ENCODE data around the gene PPFIBP1.

The PPFIBP1 gene

GRCh38 chr12:27705263-27705662 lies 181.3 kb downstream of the PPFIBP1 start:
- Histone ChIP-seq H4K20me1 (ENCODE audit: insufficient read depth, low read length) (no peaks in the 10 kb centered on the region), H3K4me2 (ENCODE audit: low read depth, low read length) (no peak overlapping the region), H3K27me3 (replicated peaks; ENCODE audit: insufficient read depth, low read length) (no peaks in the 10 kb centered on the region), H3K9me2 (replicated peaks; ENCODE audit: insufficient read depth, low read length) (no peaks in the 10 kb centered on the region), H3K9me3 (replicated peaks; ENCODE audit: insufficient read depth, low read length) (no peaks in the 10 kb centered on the region), H3K79me2 (ENCODE audit: low read length) (no peaks in the 10 kb centered on the region), H3K27ac (ENCODE audit: low read length) (no peak overlapping the region), H3F3A (ENCODE audit: insufficient read depth, low read length) (no peaks in the 10 kb centered on the region), H2AFZ (ENCODE audit: low read length) (no peak overlapping the region), H3K4me3 (ENCODE audit: low read length) (no peak overlapping the region), H3K4me1 (ENCODE audit: low read length) (no peaks in the 10 kb centered on the region), H3K36me3 (replicated peaks; ENCODE audit: insufficient read depth, low read length) (no peaks in the 10 kb centered on the region), H3K9ac (ENCODE audit: low read length) (no peak overlapping the region)
- no peak for DNase-seq
- TF ChIP-seq EZH2 (optimal IDR thresholded peaks at IDR 0.05; ENCODE audit: low read depth, low read length), result no peak
- TF ChIP-seq CTCF (IDR thresholded peaks at IDR 0.05; ENCODE audit: low read length), result no peak
- no peak for TF ChIP-seq EZH2phosphoT487 (IDR thresholded peaks at IDR 0.05; ENCODE audit: low read length)

- H3K27ac ChIP-seq (ENCODE audit: low read length), result no peak overlapping the region
- peaks cover 4% of the 10 kb centered on the region for H3K4me1 ChIP-seq (ENCODE audit: low read length)
- TF ChIP-seq EZH2 (optimal IDR thresholded peaks at IDR 0.05; ENCODE audit: low read depth, low read length) (no peak), CTCF (IDR thresholded peaks at IDR 0.05; ENCODE audit: low read length) (no peak), EZH2phosphoT487 (IDR thresholded peaks at IDR 0.05; ENCODE audit: low read length) (no peak)
- H2AFZ ChIP-seq (ENCODE audit: low read length), result no peak overlapping the region
- no peaks in the 10 kb centered on the region for H4K20me1 ChIP-seq (ENCODE audit: insufficient read depth, low read length)
- H3K9me2 ChIP-seq (replicated peaks; ENCODE audit: insufficient read depth, low read length), result no peaks in the 10 kb centered on the region
- H3F3A ChIP-seq (ENCODE audit: insufficient read depth, low read length), result no peaks in the 10 kb centered on the region
- no peaks in the 10 kb centered on the region for H3K9me3 ChIP-seq (replicated peaks; ENCODE audit: insufficient read depth, low read length)
- peaks cover 17% of the 10 kb centered on the region for H3K79me2 ChIP-seq (ENCODE audit: low read length)
- H3K4me3 ChIP-seq (ENCODE audit: low read length), result no peak overlapping the region
- H3K27me3 ChIP-seq (replicated peaks; ENCODE audit: insufficient read depth, low read length), result no peaks in the 10 kb centered on the region
- no peak overlapping the region for H3K9ac ChIP-seq (ENCODE audit: low read length)
- no peaks in the 10 kb centered on the region for H3K36me3 ChIP-seq (replicated peaks; ENCODE audit: insufficient read depth, low read length)
- no peak for DNase-seq
- H3K4me2 ChIP-seq (ENCODE audit: low read depth, low read length), result no peak overlapping the region
Measured at GRCh38 chr12:27707216-27707615, 183.2 kb downstream of the PPFIBP1 start.

GRCh38 chr12:27709212-27709931 lies 185.4 kb downstream of the PPFIBP1 start:
- Histone ChIP-seq H3K4me2 (ENCODE audit: low read depth, low read length) (no peak overlapping the region), H3K9ac (ENCODE audit: low read length) (no peak overlapping the region), H3K27ac (ENCODE audit: low read length) (no peak overlapping the region), H3K4me3 (ENCODE audit: low read length) (no peak overlapping the region), H3K36me3 (replicated peaks; ENCODE audit: insufficient read depth, low read length) (no peaks in the 10 kb centered on the region), H3K4me1 (ENCODE audit: low read length) (peaks cover 4% of the 10 kb centered on the region), H3F3A (ENCODE audit: insufficient read depth, low read length) (no peaks in the 10 kb centered on the region), H2AFZ (ENCODE audit: low read length) (no peak overlapping the region), H3K79me2 (ENCODE audit: low read length) (peaks cover 39% of the 10 kb centered on the region), H3K9me3 (replicated peaks; ENCODE audit: insufficient read depth, low read length) (no peaks in the 10 kb centered on the region), H3K27me3 (replicated peaks; ENCODE audit: insufficient read depth, low read length) (no peaks in the 10 kb centered on the region), H4K20me1 (ENCODE audit: insufficient read depth, low read length) (no peaks in the 10 kb centered on the region), H3K9me2 (replicated peaks; ENCODE audit: insufficient read depth, low read length) (no peaks in the 10 kb centered on the region)
- TF ChIP-seq EZH2phosphoT487 (IDR thresholded peaks at IDR 0.05; ENCODE audit: low read length) (no peak), EZH2 (optimal IDR thresholded peaks at IDR 0.05; ENCODE audit: low read depth, low read length) (no peak), CTCF (IDR thresholded peaks at IDR 0.05; ENCODE audit: low read length) (no peak)
- no peak for DNase-seq

All from MM.1S (cell line).